IMR-90 (cell line): Measurements from ENCODE around the gene TUBD1. TPM values are rescaled to one million over a fixed set of nuclear protein-coding genes. Genes with fewer than 3 reads are reported as not detected.

Source experiments
- ATAC-seq: fragments of 200-7000 bp; cut with Tn5 transposase; 2 replicates; pipeline ENCODE4 v1.9.1; 2020; ENCODE audit warnings: low read depth, mild to moderate bottlenecking, moderate library complexity
- BruUV-seq: library from RNA; stranded (reverse); fragments of 400-500 nt; replicated peaks from 2 replicates; lab custom pipeline; 2021; lab: Mats Ljungman, UMichigan
- CTCF ChIA-PET: fragments of 300-600 bp; formaldehyde crosslinking; extraction: SDS; loops from one replicate; lab custom pipeline; 2021; ENCODE audit warnings: antibody characterized with exemption; lab: Yijun Ruan, JAX
- POLR2A ChIA-PET: fragments of 300-600 bp; sonication (Branson Sonifier 250); formaldehyde crosslinking; loops from one replicate; lab custom pipeline; 2022; ENCODE audit warnings: antibody characterized with exemption; ENCODE audit not compliant: unreplicated experiment; lab: Charles Lee
- DNase-seq: peaks from one replicate; pipeline ENCODE4 v3.0.0; 2013
- H2AFZ ChIP-seq: replicated peaks from 2 replicates; pipeline ENCODE3; 2013; ENCODE audit warnings: low read length, mild to moderate bottlenecking; ENCODE audit not compliant: poor library complexity
- H2AK5ac ChIP-seq: 2 replicates; pipeline ENCODE4 v1.6.1; 2013; ENCODE audit warnings: low read depth, low read length, inconsistent platforms
- H2AK9ac ChIP-seq: replicated peaks from 2 replicates; pipeline ENCODE3; 2013; ENCODE audit warnings: mild to moderate bottlenecking, low read depth, low read length, moderate library complexity; ENCODE audit not compliant: poor library complexity
- H2BK120ac ChIP-seq: 2 replicates; pipeline ENCODE4 v1.6.1; 2013; ENCODE audit warnings: low read depth, low read length, inconsistent platforms
- H2BK15ac ChIP-seq: 3 replicates; pipeline ENCODE4 v1.6.1; 2013; ENCODE audit warnings: low read depth, low read length, inconsistent platforms
- H2BK20ac ChIP-seq: 2 replicates; pipeline ENCODE4 v1.6.1; 2013; ENCODE audit warnings: low read depth, mild to moderate bottlenecking, inconsistent platforms, low read length, moderate library complexity
- H2BK5ac ChIP-seq: 2 replicates; pipeline ENCODE4 v1.6.1; 2013; ENCODE audit warnings: mild to moderate bottlenecking, low read depth, low read length, inconsistent platforms; ENCODE audit not compliant: poor library complexity, severe bottlenecking
- H3K14ac ChIP-seq: replicated peaks from 2 replicates; pipeline ENCODE4 v1.6.1; 2013; ENCODE audit warnings: low read depth, low read length, inconsistent platforms
- H3K18ac ChIP-seq: 2 replicates; pipeline ENCODE4 v1.6.1; 2013; ENCODE audit warnings: low read depth, low read length, control low read depth
- H3K23ac ChIP-seq: 2 replicates; pipeline ENCODE4 v1.6.1; 2013; ENCODE audit warnings: low read depth, low read length, inconsistent platforms
- H3K27ac ChIP-seq: 2 replicates; pipeline ENCODE4 v1.5.1; 2013; ENCODE audit warnings: mild to moderate bottlenecking, control low read depth, low read length; ENCODE audit not compliant: insufficient read depth
- H3K27me3 ChIP-seq: 2 replicates; pipeline ENCODE4 v1.6.1; 2013; ENCODE audit warnings: low read length; ENCODE audit not compliant: control insufficient read depth, insufficient read depth
- H3K36me3 ChIP-seq: 2 replicates; pipeline ENCODE4 v1.6.1; 2013; ENCODE audit warnings: low read length, mixed read lengths; ENCODE audit not compliant: control insufficient read depth, insufficient read depth
- H3K4ac ChIP-seq: 2 replicates; pipeline ENCODE4 v1.6.1; 2013; ENCODE audit warnings: low read depth, low read length, inconsistent platforms
- H3K4me1 ChIP-seq: 2 replicates; pipeline ENCODE4 v1.6.1; 2013; ENCODE audit warnings: low read length, mixed read lengths; ENCODE audit not compliant: control insufficient read depth, insufficient read depth
- H3K4me2 ChIP-seq: 2 replicates; pipeline ENCODE4 v1.6.1; 2013; ENCODE audit warnings: low read depth, mild to moderate bottlenecking, control low read depth, low read length, moderate library complexity
- H3K4me3 ChIP-seq: 2 replicates; pipeline ENCODE4 v1.5.1; 2013; ENCODE audit warnings: low read depth, mild to moderate bottlenecking, control low read depth, low read length, moderate library complexity; ENCODE audit not compliant: insufficient read depth
- H3K56ac ChIP-seq: 2 replicates; pipeline ENCODE4 v1.6.1; 2013; ENCODE audit warnings: low read length, inconsistent platforms; ENCODE audit not compliant: insufficient read depth; ENCODE audit errors: extremely low read depth
- H3K79me1 ChIP-seq, 2 experiments: 2 replicates each; pipeline ENCODE4 v1.6.1; 2013; ENCODE audit warnings: low read length in 2 of 2, inconsistent platforms in 1 of 2, low read depth in 1 of 2
- H3K9ac ChIP-seq: 2 replicates; pipeline ENCODE4 v1.6.1; 2013; ENCODE audit warnings: low read depth, low read length, control low read depth
- H3K9me1 ChIP-seq: 2 replicates; pipeline ENCODE4 v1.6.1; 2013; ENCODE audit warnings: low read length, inconsistent platforms; ENCODE audit not compliant: insufficient read depth
- H3K9me3 ChIP-seq: 2 replicates; pipeline ENCODE4 v1.6.1; 2013; ENCODE audit warnings: low read length; ENCODE audit not compliant: control insufficient read depth, insufficient read depth
- H4K20me1 ChIP-seq: 2 replicates; pipeline ENCODE4 v1.6.1; 2013; ENCODE audit warnings: low read length, inconsistent platforms; ENCODE audit not compliant: insufficient read depth
- H4K5ac ChIP-seq: 2 replicates; pipeline ENCODE4 v1.6.1; 2013; ENCODE audit warnings: mild to moderate bottlenecking, low read depth, low read length, control low read depth
- H4K8ac ChIP-seq, 2 experiments: 2 replicates each; pipeline ENCODE4 v1.6.1; 2013; ENCODE audit warnings: low read depth in 2 of 2, low read length in 2 of 2, control low read depth in 1 of 2, inconsistent platforms in 1 of 2
- H4K91ac ChIP-seq: 2 replicates; pipeline ENCODE4 v1.6.1; 2013; ENCODE audit warnings: low read depth, low read length, inconsistent platforms; ENCODE audit not compliant: insufficient read depth
- CEBPB ChIP-seq: IDR thresholded peaks from 2 replicates; pipeline ENCODE4 v1.6.1; 2012; ENCODE audit warnings: low read depth, low read length, improper control_type of control experiment
- CHD1 ChIP-seq: IDR thresholded peaks from 2 replicates; pipeline ENCODE4 v1.6.1; 2012; ENCODE audit warnings: low read depth, low read length, improper control_type of control experiment
- WGBS, 2 experiments: methylation state at CpG; one replicate each; pipeline versions ENCODE4 v1.1.5 to v1.1.7; 2013; ENCODE audit warnings: missing lambda C conversion rate in 2 of 2; ENCODE audit not compliant: insufficient read length in 1 of 2; ENCODE audit errors: extremely low coverage in 2 of 2; 5-methylcytosine and 5-hydroxymethylcytosine counted together
- dilution Hi-C: fragments of 300-500 bp; cut with HindIII; formaldehyde crosslinking; loops from one replicate; pipeline ENCODE4 v1.14.3; 2018; ENCODE audit warnings: low sequenced_read_pairs; ENCODE audit not compliant: unreplicated experiment
- in situ Hi-C: fragments of 300-500 bp; cut with MboI; formaldehyde crosslinking; loops from 3 replicates; pipeline ENCODE4 v1.14.3; 2019; ENCODE audit warnings: low sequenced_read_pairs, inconsistent platforms, mixed read lengths
- intact Hi-C: fragments of 100-400 bp; cut with micrococcal nuclease; formaldehyde crosslinking; loops from 2 replicates; pipeline ENCODE4 v1.10.0; 2022
- polyA plus RNA-seq, 3 experiments: library from polyadenylated mRNA; depleted of rRNA; stranded (reverse); fragments of >200 nt; gene quantifications; 2 replicates each; pipeline ENCODE4 v1.2.3, GENCODE V29; 2012; ENCODE audit warnings: low replicate concordance in 1 of 3
- total RNA-seq: library from RNA; depleted of rRNA; stranded (reverse); fragments of >200 nt; gene quantifications from 2 replicates; pipeline ENCODE4 v1.2.3, GENCODE V29; 2012

Gene TUBD1
- total and polyA plus RNA-seq, 2 of the 4 experiments (the other 2 are of a cell fraction): 2.2 to 4.7 TPM

- no peak overlapping the region for H2BK15ac ChIP-seq
- H3K9ac ChIP-seq: no peak overlapping the region
- no peak overlapping the region for H3K27ac ChIP-seq
- dilution Hi-C loops: no loop called here
- ATAC-seq (peak; percentile 3; the same call in 1 of the 2 replicates), DNase-seq (peak; percentile 71)
- no peaks in the 10 kb centered on the region for H3K27me3 ChIP-seq
- H2BK120ac ChIP-seq: no peak overlapping the region
- peaks cover 5% of the 10 kb centered on the region; the same call in 1 of the 2 replicates for H3K36me3 ChIP-seq
- 80% methylated on average over 1 of the region's 4 CpGs; no CpG with 5 or more reads in 1 of the 2 experiments for WGBS, 2 experiments
- no peak overlapping the region for H2AK5ac ChIP-seq
- no peak overlapping the region for H3K18ac ChIP-seq
- H3K4ac ChIP-seq: no peak overlapping the region
- H3K56ac ChIP-seq: no peak overlapping the region
- no peak overlapping the region for H4K8ac ChIP-seq
- peaks cover 5 to 45% of the 10 kb centered on the region in 2 experiments; a peak in 3 of 4 replicates for H3K79me1 ChIP-seq
- H2BK5ac ChIP-seq: no peak overlapping the region
- intact Hi-C loops: no loop called here
- H3K23ac ChIP-seq: no peak overlapping the region
- in situ Hi-C loops: no loop called here
- H3K9me3 ChIP-seq: no peaks in the 10 kb centered on the region
- no peak overlapping the region for H4K91ac ChIP-seq
- H3K4me2 ChIP-seq: peak overlapping the region; percentile 61; the same call in 1 of the 2 replicates
- ChIA-PET CTCF (no interaction called here), POLR2A (interaction anchor here (0.5 to 0.6 kb wide), 2 partner anchors 59 to 111 kb away, joined by 5 to 11 read pairs; no protein-coding TSS in a partner anchor)
- TF ChIP-seq CEBPB: 0 out of 2 replicates have a peak, but pooled peaks have one; percentile 43
- TF ChIP-seq CHD1: no peak
- H4K20me1 ChIP-seq: peaks cover 25% of the 10 kb centered on the region
- 0 out of 2 replicates have a peak, but pooled peaks cover 6% of the 10 kb centered on the region for H3K9me1 ChIP-seq
- no peak overlapping the region for H2AFZ ChIP-seq
- no peak overlapping the region for H4K5ac ChIP-seq
- no peak overlapping the region for H3K14ac ChIP-seq
- BruUV-seq: TSS peak; percentile 7
- no peak overlapping the region for H2BK20ac ChIP-seq
- no peak overlapping the region for H3K4me3 ChIP-seq
- H2AK9ac ChIP-seq: no peak overlapping the region
- H3K4me1 ChIP-seq: peaks cover 2% of the 10 kb centered on the region; the same call in 1 of the 2 replicates
Observed at GRCh38 chr17:59897090-59897489, 4.3 kb upstream of the TUBD1 start.
